HG03521 (cell line): ENCODE results near the gene SUPT3H.
A peak's percentile ranks its signal among the peaks of the same experiment; 100 is the strongest.
"Not testable (repeated sequence)": the region's sequence is repeated elsewhere in the genome, so short reads cannot be mapped to it uniquely, and the experiment has no call there.

ENCODE experiments used
- ATAC-seq: cut with Tn5 transposase; IDR thresholded peaks from one replicate; pipeline ENCODE4 v1.9.1; 2021; ENCODE audit warnings: mild to moderate bottlenecking, moderate library complexity; ENCODE audit not compliant: unreplicated experiment

SUPT3H gene

DNA sequence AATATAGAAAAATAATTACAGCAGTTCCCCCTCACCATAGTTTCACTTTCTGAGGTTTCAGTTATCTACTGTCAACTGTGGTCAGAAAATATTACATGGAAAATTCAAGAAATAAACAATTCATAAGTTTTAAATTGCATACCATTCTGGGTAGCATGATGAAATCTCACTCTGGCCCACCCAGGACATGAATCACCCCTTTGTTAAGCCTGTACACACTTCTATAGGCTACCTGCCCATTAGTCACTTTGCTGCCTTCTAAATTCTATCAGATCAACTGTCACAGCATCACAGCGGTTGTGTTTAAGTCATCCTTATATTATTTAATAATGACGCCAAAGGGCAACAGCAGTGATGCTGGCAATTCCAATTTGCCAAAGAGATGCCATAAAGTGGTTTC is 189.9 kb downstream of the SUPT3H start:
- no peak for ATAC-seq

- no peak for ATAC-seq
These were observed 192.1 kb downstream of the SUPT3H start for GRCh38 chr6:45185403-45186251.

- ATAC-seq = no peak
These were observed 192.8 kb downstream of the SUPT3H start for GRCh38 chr6:45184937-45185336.

GRCh38 chr6:45184040-45184439 is 193.7 kb downstream of the SUPT3H start:
- no peak for ATAC-seq

DNA sequence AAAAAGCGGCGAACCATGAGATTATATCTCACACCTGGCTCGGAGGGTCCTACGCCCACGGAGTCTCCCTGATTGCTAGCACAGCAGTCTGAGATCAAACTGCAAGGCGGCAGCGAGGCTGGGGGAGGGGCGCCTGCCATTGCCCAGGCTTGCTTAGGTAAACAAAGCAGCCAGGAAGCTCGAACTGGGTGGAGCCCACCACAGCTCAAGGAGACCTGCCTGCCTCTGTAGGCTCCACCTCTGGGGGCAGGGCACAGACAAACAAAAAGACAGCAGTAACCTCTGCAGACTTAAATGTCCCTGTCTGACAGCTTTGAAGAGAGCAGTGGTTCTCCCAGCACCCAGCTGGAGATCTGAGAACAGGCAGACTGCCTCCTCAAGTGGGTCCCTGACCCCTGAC is 201.4 kb downstream of the SUPT3H start:
- not testable (repeated sequence) for ATAC-seq

DNA sequence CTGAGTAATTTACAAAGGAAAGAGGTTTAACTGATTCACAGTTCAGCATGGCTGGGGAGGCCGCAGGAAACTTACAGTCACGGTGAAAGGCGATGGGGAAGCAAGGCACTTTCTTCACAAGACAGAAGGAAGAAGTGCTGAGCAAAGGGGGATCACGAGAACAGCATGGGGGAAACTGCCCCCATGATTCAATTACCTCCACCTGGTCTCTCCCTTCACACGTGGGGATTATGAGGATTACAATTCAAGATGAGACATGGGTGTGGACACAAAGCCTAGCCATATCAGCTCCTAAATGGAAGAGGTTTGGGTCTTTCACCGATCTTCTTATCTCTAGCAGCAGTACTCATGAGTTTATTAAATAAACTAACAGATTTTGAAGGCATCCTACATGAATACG is 202.5 kb downstream of the SUPT3H start:
- no peak for ATAC-seq

GRCh38 chr6:45174045-45174444 is 203.7 kb downstream of the SUPT3H start:
- ATAC-seq = no peak

DNA sequence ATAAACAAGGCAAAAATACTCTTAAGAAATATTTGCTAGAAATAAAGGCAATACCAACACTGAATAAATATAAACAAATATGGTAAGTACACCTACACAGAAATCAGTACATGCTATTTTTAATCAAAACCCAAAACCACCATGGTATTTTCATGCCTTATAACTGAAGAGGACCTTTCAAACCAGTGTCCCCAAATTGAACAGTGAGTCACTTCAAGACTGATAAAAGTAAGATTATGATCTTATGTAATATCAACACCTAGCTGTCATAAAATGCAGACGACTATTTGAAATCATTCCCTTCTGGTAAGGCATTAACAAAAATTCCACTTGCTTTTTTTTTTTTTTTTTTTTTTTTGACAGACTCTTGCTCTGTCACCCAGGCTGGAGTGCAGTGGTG is 206.4 kb downstream of the SUPT3H start:
- no peak for ATAC-seq

DNA sequence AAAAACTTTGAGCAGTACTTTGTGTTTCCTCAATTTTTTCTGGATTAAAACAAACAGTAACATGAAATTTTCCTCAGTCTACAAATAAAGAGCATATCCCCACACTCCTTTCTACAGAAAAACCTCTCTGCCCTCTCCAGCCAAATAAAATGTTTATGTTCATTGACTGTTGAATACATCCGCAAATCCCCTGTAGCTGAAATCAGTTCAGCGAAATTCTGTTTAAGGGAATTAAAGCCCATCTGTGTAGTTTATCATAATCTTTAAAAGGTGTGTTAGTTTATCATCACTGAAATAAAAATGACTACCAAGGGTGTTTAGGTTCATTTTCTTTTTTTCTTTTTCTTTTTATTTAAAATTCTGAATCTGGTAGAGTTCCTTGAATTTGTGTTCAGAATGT is 207.4 kb downstream of the SUPT3H start:
- ATAC-seq = no peak

DNA sequence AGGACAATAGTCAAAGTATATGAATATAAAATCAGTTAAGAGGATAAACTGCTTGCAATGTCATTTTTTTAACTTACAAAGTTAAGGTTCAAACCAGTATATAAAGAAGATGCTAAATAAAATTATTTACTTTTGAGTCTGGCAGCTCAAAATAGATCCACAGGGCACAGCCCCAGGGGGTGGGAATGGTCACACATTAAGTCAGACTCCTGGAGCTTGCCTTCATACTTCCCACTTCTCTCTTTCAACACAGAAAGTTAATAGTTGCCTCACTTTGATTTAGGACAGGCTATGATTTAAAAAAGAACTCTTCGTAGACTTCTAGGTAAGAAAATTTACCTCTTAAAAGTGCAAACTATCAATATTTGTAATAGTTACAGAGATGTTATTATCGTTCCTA is 207.9 kb downstream of the SUPT3H start:
- ATAC-seq = no peak

DNA sequence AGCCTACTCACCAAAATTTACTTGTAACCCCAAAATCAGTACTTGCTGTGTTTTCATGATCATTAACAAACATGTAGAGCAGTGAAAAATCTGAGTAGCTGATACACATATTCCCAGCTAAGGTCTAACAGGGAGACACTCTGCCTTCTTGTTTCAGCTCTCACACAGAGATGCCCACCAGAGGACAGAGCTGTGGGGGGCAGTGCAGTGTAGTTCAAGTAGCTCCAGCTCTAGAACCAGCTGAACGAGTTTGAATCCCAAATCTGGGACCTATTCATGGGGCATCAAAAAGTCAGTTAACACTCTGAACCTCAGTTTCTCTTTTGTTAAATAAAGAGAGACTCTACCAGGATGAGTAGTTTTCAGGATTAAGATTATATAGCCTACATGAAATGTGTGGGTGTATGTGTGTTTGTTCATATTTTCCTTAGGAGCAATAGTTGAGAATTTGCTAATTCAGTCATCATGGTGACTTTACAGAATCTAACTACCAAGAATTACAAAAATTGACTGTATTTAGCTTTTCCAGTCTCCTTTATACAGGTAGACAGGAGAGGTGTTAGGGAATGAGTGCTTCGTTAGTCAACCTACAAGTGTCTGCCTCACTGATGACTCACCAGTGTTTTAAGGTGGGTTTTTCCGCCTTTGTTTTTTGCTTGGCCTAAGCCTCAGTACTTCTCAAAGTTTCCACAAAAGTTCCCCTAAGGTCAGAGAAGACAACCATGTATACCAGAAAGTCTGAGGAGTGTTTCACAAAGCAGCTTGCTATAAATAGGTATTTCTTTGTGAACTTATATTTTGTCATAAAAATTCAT is 213.6 kb downstream of the SUPT3H start:
- ATAC-seq = no peak

DNA sequence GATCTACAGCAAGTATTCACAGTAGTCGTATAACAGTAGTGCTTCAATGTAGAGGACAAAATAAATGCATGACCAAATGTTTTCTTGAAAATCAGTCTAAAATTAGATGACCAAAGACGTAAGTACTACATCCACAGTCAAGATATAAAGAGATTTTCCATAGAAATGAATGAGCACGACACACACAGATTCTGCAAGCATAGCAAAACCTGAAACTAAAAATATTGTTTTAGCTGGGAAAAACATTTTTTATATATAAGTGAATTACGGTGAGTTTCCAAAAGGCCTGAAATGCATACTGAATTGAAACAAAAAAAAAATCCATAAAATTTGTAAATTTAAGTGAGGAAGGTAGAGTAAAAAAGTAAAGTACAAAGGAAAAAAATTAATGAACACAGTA is 217.4 kb downstream of the SUPT3H start:
- no peak for ATAC-seq

- peak; percentile 99 for ATAC-seq
These were observed 221.7 kb downstream of the SUPT3H start for GRCh38 chr6:45156075-45156474.

DNA sequence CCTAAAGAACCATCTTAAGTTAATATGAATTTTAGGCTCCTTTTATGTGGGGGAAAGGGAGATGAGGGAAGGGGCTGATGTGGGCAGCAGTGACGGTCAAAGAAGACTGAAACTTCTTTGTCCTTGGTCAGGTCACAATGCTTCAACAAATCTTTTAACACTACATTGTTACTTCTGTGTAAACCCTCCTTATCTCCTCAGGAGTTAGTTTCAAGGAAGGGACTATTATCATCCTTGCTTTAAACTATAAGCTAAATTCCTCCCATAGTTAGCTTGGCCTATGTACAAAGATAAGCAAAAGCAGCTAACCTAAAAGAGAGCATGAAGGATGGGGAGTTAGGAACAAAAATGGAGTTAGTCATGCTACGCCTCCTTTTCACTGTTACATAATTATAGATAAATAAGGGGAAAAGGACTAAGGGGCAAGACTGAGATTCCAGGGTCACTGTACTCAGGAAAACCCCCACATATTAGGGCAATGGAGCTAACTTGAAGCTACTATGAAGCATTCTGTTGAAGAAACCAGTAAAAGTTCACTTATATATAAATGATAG is 222.3 kb downstream of the SUPT3H start:
- ATAC-seq = no peak

GRCh38 chr6:45154679-45155078 is 223.1 kb downstream of the SUPT3H start:
- no peak for ATAC-seq

- no peak for ATAC-seq
These were observed 228.9 kb downstream of the SUPT3H start for GRCh38 chr6:45148711-45149341.

DNA sequence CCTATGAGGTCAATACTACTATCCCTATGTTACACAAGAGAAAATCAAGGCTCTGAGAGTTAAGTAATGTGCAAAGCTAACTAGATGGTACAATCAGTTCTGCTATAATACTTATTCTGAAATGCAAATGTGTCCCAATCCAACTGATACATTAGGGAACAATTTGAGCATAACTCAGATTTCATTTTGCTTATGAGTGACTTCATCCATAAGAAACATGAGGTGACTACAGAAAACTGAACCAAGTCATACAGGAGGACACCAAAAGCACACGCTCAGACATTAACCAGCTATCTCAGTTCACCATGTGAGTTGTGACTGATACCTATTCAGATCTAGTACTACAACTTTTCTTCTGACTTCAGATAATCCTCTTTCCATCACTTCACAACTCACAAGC is 229.5 kb downstream of the SUPT3H start:
- no peak for ATAC-seq

- not testable (repeated sequence) for ATAC-seq
These were observed 232.1 kb downstream of the SUPT3H start for GRCh38 chr6:45145658-45146057.

DNA sequence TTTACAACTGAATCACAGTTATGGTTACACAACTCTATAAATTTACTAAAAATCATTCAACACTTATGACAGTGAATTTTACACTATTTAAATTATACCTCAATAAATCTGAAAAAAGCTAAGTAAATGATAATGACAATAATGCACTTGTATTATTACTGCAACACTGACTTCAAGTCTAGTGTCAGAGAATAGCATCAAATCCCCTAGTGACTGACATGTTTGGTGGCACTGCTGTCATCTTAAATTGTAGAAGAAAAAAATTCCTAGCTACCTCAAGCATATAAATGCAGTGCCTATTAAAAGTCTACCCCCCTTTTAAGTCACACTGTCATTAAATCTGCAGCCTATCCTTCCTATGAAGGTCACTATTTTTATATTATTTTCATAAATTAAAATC is 239.0 kb downstream of the SUPT3H start:
- ATAC-seq = no peak

DNA sequence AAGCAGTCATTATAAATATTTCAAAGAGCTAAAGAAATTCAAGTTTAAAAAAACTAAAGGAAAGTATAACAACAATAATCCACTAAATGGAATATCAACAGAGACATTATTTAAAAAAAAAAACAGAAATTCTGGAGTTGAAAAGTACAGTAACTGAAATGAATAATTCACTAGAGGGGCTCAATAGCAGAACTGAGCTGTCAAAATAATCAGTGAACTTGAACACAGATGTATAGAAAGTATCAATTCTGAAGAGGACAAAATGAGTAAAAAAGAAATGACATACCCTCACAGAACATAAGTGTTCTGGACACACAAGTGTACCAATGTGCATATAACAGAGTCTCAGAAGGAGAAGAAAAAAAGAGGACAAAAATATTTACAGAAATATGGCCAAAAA is 241.2 kb downstream of the SUPT3H start:
- ATAC-seq = no peak

GRCh38 chr6:45132658-45133294 is 245.0 kb downstream of the SUPT3H start:
- no peak for ATAC-seq
